ENCODE results near the gene UBE2O.

Gene UBE2O

DNA sequence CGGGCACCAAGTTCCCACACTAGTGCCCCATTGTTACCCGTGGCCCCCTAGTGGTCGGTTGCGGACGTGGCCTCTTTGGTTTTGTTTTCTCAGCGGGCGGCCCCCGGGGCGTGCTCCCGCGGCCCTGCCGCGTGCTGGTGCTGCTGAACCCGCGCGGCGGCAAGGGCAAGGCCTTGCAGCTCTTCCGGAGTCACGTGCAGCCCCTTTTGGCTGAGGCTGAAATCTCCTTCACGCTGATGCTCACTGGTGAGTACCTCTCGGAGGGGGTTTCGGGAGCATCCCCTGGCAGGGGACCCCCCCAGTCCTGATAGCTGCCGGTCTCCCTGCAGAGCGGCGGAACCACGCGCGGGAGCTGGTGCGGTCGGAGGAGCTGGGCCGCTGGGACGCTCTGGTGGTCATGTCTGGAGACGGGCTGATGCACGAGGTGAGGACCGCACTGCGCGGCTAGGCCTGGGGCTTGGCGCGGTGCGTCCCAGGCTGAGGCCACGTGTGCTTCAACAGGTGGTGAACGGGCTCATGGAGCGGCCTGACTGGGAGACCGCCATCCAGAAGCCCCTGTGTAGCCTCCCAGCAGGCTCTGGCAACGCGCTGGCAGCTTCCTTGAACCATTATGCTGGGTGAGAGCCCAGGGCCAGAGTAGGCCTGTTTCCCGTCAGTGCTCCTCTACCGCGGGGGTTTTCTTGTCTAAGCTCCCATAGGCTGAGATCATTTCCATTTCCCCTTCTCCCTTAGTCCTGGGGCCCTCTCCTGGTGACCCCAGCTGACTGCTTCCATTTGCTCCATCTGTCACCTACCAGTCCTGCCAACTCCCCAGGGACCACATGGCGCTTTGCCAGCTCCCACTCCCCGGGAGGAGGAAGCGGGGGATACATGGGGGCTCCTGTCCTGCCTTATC is 66.8 kb downstream of the UBE2O start:
- DNase-seq: peak; percentile 75 to 97

DNA sequence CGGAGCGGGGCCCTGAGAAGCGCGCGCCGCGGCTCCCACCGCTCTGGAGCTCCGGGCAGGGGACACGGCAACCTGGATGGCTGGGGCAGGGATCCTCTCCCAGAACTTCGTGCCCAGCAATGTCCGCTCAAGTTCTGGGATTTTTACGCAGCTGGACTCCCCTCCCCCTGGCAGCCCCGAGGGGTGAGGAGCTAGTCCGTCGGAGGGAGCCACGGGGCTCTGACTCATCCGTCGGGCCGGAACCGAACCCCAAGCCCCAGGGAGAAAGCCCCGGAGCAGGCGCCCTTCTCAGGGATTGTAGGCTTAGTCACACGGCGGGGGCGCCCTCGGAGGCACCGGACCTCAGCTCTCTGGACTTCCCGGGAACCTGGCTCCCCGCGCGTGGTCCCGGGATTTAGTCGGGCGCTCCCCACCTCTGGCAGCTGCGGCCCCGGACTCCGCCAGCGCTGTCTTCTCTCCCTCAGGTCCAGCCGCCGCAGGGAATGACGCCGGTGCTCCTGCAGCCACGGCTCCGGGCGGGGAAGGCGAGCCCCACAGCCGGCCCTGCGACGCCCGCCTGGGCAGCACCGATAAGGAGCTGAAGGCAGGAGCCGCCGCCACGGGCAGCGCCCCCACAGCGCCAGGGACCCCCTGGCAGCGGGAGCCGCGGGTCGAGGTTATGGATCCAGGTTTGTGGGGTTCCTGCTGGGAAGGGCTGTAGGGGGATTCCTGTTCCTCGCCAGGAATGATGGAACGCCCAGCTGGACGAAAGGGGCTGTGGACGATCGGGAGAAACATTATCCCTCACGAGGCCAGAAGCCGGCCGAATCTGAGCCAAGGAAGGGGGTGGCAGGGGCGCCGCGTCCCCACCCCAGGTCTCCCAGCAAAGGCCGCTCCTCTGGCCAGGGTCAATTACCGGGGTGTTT is 67.7 kb downstream of the UBE2O start:
- DNase-seq: peak; percentile 85 to 94

DNA sequence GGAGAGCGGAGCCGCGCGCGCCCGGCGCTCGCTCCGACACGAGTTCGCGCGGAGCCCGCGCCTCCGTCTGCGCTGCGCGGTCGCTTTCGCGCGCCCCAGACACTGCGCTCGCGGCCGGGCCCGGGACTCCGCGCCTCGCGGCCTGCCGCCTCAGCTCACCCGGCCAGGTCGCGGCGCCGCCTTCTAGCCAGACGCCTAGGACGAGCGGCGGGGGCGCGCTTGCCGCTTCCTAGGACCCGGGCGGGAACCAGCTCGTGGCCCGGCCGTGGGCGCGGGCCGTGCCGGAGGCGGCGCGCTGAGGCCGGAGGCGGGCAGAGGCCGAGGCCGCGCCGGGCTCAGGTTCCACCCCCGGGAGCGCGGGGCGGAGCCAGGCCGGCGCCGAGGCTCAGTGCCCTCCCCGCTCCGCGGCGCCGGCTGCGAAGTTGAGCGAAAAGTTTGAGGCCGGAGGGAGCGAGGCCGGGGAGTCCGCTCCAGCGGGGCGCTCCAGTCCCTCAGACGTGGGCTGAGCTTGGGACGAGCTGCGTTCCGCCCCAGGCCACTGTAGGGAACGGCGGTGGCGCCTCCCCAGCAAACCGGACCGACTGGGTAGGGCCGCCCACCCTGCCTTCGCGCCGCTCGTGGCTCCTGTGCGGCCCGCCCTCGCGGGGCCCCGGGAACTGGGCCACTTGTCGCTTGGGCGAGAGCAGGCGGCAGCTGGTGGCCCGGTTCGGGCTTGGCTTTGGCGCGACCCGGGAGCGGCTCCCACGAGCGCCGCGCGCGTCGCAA is 68.5 kb downstream of the UBE2O start, which contains the start of gene SPHK1:
Gene SPHK1 (plus strand): TSS at position 388 of the 765 bp plus-strand sequence. CDS start 1,036 bp downstream, outside the sequence.
- peak; percentile 76 to 80 for DNase-seq

DNA sequence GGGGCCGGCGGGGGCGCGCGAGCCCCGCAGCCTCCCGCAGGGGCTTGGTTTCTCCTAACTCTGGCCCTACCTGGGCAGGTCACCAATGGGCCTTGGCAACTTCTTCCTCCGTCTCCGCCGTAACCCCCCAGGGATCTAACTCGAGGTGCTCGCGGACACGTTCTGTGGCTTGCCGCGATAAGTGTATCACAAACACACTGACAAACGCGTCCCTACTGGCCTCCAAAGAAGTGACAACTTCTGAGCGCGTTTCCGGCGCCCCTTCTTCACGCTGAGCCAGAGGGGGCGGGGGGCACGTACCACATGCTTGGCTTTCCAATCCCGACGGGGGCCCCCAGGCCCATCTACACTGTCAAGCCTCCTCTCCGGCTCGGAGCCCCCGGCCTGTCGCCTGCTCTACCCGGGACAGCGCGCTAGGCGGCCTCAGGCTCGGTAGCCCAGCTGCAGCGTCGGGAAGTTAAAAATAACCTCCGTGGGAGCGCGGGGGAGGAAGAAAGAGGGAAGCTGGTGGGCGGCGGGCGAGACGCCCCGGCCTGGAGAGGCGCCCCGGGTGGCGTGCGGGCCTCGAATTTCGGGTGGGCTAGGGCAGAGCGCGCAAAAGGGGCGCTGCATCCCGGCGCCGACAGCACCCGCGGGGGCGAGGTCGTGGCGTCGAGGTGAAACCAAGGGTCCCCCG is 69.3 kb downstream of the UBE2O start:
- peak; percentile 30 to 53 for DNase-seq

DNA sequence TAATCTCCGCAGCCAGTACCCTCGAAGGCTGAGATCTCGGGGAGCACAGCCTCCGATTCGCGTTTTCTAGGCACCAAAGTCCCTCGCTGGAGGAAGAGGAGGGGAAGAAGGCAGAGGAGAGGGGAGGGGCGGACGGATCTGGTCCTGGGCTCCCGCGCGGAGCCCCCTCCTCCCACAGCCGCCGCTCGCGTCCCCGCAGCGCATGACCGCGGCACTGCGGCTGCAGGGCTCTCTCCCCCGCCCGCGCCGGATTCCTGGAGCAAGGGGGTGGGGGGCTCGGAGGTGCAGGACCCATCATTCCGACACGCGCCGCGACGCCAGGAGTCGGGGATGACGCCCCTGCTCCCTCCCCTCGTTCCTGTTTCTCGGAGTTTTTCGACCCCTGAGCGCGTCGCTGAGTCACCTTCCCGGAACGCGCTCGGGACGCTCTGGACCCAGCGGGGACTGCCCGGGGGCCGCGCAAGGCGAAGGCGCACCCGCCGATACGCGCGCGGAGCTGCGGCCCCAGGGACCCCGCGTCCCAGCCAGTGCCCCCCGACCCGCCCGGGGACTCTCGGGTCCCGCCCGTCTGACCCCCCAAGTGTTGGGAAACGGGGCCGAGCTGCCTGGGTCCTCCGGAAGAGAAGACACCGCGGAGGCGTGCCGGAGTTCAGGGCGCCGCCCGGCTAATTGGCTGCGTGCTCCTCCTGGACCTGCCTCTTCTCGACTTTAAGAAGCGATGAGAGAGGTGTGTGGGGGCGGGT is 70.0 kb downstream of the UBE2O start:
- DNase-seq: peak; percentile 56 to 67

DNA sequence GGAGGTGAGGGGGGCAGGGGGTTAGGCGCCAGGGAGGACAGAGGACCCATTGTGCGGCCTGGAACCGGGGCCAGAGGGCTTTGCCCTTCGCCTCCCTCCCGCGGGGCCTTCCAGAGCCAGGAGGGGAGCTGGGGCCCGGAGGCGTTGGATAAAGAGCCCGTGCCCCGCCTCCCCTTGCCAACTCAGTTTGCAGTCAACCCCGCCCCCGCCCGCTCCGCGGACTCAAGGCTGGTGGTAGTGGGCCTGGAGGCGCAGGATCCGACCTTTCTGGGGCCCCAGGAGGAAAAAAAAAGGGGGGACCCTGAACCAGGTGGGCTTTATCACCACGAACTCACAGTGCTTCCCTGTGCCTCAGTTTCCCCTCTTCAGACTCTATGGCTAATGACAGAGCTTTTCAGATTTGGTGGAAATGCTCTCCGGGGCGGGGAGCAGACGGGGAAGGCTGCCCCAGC is 70.6 kb downstream of the UBE2O start:
- DNase-seq: peak; percentile 6 to 21

DNA sequence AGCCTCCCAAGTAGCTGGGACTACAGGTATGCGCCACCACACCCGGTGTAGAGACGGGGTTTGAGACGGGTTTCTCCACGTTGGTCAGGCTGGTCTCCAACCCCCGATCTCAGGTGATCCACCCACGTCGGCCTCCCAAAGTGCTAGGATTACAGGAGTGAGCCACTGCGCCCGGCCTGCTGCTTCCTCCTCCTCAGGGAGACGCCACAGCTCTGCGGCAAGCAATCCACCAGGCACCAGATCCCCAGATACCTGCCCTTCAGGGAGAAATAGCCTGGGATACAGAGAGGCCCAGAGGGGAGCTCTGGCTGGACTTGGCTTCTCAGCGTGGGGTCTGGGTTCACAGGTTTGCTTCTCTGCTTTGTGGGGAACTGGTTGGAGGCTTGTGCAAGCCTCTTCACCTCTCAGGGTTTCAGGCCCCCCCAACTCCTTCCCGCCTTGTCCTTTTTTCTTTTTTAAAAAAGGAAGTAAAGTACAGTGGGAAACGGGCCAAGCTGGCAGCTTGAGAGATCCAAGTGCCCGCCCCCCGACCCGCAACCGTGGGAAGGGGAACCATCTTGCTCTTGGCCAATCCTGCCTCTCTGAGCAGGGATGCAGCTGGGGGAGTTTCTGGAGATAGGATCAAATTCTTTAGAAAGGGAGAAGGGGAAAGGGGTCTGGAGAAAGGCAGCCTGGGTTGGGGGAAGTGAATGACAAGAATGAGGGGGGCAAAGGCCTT is 71.2 kb downstream of the UBE2O start:
- DNase-seq: peak; percentile 68 to 74

DNA sequence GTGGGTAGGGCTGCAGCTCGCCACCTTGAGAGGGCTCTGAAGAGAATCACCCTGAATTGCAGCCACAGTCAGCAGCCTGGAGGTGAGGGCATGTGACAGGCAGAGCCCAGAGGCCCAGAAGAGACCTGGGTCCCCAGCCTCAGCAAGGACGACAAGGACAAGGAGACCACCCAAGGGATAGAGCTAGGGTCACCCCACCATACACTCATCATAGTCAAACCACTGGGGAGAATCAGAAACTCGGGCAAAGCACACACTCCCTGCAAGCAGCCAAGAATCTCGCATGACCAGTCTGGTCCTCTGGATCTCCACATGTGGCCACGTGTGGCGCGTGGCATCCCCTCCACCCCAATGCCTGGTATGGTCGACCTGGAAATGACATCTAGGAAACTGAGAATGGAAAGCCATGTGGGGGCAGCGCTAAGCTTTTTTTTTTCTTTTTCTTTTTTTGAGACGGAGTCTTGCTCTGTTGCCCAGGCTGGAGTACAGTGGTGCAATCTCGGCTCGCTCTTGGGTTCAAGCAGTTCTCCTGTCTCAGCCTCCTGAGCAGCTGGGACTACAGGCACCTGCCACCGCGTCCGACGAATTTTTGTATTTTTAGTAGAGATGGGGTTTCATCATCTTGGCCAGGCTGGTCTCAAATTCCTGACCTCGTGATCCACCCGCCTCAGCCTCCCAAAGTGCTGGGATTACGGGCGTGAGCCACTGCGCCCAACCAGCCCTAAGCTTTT is 73.1 kb downstream of the UBE2O start:
- no peak for DNase-seq

DNA sequence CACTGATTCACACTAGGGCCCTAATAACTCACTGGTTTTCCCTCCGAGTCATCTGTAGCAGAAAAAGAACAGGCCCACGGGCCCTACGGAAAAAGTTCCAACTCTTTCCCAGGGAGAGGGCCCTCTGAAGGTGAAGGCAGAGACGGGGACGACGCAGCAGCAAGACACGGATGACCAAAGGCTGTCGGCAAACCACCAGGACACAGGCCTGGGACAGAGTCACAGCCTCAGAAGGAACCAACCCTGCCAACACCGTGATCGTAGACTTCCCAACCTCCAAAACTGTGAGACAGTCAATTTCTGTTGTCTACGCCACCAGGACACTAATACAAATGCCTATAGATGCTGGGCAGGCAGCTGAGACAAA is 73.7 kb downstream of the UBE2O start:
- no peak for DNase-seq

DNA sequence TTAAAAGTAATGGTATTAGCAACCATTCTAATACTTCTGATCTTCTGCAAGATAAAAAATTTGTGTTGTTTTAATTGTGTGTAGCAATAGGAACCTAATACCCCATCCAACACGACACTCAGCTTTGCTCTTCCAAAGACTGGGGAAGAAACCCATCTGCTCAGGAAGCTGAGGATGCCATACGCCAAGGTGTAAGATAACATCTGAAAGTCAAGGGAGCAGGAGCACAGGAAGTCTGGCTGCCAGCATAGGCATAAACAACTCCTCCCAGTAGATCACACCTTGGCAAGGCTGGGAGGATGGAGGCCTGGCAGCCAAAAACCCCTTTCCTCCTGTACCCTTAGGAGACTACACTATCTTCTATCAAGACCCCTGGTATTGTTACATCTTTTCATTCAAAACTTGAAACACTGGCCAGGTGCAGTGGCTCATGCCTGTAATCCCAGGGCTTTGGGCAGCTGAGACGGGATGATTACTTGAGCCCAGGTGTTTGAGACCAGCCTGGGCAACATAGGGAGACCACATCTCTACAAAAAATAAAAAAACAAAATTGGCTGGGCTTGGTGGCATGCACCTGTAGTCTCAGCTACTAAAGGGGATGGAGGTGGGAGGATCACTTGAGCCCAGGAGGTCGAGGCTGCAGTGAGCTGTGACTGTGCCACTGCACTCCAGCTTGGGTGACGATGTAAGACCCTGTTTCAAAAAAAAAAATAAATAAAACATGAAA is 74.2 kb downstream of the UBE2O start:
- no peak for DNase-seq

DNA sequence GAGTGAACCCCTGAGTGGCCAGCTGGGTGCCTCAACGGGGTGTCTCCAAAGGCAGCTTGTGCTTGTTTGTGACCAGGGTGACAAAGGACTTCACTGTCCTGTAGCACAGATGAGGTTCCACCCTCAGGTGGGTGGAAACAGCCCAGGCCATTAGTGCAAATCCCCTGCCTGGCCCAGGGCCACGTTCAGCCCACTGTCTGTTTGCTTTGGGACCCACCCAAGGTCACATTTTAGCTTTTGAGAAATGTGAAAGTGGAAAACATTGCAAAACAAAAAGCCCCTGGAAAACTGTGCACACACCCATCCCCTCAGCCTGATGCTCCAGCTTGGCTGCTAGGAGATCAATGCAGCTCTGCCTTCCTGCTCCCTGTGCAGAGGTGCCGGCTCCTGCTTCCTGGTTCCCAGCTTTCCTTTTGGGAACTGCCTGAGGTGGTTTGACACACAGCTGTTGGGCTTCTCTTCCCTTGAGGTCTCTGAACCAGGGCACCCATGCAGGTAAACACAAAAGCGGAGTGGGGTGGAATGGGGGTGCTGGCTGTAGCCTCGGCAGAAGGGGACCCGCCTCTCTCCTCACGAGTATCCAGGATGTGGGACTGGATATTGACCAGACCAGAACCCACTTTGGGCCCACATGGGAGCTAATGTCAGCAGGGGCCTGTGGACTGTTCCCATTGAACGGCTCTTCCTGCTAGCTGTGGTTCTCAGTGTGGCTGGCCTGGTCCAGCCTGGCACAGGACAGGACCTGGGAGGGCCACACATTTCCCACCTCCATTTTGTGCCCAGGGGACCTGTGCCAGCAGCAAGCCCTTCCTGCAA is 76.4 kb downstream of the UBE2O start:
- DNase-seq: no peak

DNA sequence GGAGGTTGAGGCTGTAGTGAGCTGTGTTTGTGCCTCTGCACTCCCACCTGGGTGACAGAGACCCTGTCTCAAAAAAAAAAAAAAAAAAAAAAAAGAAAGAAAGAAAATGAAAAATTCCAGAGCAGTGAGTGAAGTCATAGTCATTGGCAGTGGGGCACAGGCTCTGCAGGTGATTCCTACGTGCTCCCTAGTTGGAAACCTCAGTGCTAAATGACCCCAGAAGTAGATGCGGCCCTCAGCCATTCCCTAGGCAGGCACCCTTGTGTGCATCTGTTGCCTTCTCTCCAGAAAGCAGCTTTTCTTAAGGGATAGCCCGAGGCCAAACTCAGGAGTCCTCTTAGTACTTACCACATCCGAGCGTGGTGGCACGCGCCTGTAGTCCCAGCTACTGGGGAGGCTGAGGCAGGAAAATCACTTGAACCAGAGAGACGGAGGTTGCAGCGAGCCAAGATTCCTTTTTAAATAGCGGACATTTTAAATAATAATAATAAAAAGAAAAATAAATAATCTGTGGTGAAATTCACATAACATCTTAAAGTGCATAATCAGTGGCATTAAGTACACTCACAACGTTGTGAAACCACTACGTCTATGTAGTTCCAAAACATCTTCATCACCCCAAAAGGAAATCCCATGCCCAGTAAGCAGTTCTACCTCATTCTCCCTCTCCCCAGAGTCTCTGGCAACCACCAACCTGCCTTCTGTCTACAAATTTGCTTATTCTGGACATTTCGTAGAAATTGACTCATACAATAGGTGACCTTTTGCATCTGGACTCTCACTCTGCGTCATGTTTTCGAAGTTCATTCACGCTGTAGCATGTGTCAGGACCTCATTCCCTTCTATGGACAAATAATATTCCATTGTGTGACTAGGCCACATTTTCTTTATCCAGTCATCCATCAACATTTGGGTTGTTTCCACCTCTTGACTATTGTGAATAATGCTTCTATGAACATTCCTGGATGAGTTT is 81.0 kb downstream of the UBE2O start:
- DNase-seq: no peak

DNA sequence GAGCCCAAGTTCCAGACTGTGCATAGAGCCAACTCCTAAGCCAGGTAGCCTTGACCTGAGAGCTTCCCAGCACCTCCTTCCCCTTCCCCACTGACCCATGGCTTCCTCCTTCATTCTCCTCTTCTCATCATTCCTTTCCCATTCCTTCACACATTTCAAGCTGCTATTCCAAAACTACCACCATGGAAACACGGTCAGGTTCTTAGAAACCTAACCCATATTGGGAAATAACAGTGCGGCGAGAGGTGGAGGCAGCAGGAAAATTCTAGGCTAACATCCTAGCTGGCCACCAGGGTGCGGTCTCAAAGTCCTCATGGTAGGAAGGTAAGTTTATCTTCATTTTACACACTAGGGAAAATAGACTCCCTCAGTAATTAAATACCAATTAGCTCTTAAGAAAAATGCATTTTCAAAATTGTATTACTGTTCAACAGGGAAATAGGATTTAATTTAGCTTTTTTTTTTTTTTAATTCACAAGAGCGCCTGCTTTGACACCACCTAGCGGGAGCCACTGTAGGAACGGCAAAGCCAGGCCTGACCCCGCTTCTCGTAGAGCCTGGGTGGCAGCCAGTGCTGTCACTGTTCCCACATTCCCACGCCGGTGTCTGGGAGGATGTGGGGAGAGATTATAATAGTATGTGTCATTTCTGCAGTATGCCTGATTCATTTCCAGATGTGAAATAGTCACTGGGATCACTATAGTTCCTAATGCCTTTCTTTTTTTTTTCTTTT is 82.5 kb downstream of the UBE2O start:
- DNase-seq: no peak

DNA sequence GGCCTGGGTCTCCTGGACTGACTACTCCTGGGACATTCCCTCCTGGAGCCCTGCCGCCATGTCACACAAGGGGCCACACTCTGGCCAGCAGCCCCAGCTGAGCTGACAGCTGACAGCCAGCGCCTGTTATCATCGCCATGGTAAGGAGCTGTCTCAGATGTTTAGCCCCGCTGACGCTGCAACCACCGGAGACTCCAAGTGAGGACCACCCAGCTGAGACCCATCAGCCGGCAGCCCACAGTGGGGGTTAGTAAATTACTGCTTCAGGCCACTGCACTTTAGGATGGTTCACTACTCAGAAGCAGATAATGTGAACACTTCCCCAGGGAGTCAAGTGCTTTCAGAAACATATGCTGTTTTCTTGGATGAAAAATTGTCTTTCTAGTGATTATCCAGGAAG is 83.1 kb downstream of the UBE2O start:
- DNase-seq: no peak

DNA sequence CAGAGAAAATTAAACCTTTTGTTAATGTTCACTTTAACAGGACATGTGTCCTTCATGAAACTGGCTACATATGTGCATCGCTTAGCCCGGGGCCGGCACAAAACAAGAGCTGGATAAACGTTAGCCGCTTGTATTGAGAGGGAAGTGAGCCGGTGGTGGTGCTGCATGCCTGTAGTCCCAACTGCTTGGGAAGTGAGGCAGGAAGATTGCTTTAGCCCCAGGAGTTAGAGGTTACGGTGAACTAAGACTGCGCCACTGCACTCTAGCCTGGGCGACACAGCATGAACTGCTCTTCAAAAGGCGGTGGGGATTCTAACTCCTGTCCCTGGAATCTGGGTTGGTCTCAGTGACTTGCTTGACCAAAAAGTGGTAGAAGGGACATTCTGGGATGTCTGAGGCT is 83.6 kb downstream of the UBE2O start:
- no peak for DNase-seq

DNA sequence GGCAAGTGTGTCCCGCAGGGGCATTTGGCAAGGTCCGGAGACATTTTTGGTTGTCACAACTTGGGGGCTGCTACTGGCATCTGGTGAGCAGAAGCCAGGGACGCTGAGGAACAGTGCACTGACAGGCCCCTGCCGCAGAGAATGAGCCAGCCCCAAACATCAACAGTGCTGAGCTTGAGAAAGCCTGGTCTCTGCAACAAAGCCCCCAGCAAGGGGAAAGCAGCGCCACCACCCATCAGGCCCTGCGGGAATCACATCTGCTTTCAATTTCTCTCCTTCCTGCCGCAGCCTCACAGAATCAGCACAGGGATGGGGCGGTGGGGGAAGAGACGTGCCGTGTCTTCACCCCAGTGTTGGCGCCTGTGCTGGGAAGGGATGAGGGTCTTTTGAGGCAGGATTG is 84.4 kb downstream of the UBE2O start:
- no peak for DNase-seq

Data from inflammatory macrophage treated with lipopolysaccharide for 1 hour (primary cell).